Lower leg skin (tissue), 4 donors: ENCODE results near the gene MTMR3. TPM values are rescaled to one million over a fixed set of nuclear protein-coding genes. Genes with fewer than 3 reads are reported as not detected.

Experiments used
- DNase-seq, 2 donors: peaks; one replicate each; pipeline ENCODE4 v3.0.0-alpha.2; 2019; ENCODE audit warnings: low spot score in 2 of 2
- H3K4me3 ChIP-seq: fragments of 200-600 bp; sonication (generic); 2 replicates; pipeline ENCODE4 v1.5.1; 2017; ENCODE audit warnings: mild to moderate bottlenecking, low read depth; ENCODE audit not compliant: poor library complexity, severe bottlenecking
- POLR2A ChIP-seq, 2 donors: fragments of 450-650 bp; IDR thresholded peaks; one replicate each; pipeline ENCODE4 v1.6.1; 2016 to 2017; ENCODE audit warnings: antibody characterized with exemption in 2 of 2, mild to moderate bottlenecking in 1 of 2, moderate library complexity in 1 of 2
- WGBS, 2 donors: methylation state at CpG; one replicate each; pipeline ENCODE4 v1.1.5; 2018; 5-methylcytosine and 5-hydroxymethylcytosine counted together
- intact Hi-C: fragments of 100-400 bp; cut with DNase I; formaldehyde crosslinking; loops from one replicate; pipeline ENCODE4 v1.15.0; 2023; ENCODE audit warnings: low total_unique reads
- total RNA-seq, 4 donors: library from RNA; depleted of rRNA; stranded (reverse); fragments of >200 nt; gene quantifications; one replicate each; pipeline ENCODE4 v1.1.0, GENCODE V29; 2016
- TF ChIP-seq, protein P1 (sequence below), 3 donors: fragments of 450-650 bp; IDR thresholded peaks; one replicate each; pipeline ENCODE4 v1.5.1; 2016; ENCODE audit warnings: antibody characterized with exemption in 3 of 3, mild to moderate bottlenecking in 3 of 3, moderate library complexity in 2 of 3

Gene MTMR3
- total RNA-seq, 4 donors from 2014 or later = 51.4 to 70.5 (median 62.6) TPM

GRCh38 chr22:30044881-30045493, 162.0 kb downstream of the MTMR3 start:
- TF ChIP-seq, protein P1, sequence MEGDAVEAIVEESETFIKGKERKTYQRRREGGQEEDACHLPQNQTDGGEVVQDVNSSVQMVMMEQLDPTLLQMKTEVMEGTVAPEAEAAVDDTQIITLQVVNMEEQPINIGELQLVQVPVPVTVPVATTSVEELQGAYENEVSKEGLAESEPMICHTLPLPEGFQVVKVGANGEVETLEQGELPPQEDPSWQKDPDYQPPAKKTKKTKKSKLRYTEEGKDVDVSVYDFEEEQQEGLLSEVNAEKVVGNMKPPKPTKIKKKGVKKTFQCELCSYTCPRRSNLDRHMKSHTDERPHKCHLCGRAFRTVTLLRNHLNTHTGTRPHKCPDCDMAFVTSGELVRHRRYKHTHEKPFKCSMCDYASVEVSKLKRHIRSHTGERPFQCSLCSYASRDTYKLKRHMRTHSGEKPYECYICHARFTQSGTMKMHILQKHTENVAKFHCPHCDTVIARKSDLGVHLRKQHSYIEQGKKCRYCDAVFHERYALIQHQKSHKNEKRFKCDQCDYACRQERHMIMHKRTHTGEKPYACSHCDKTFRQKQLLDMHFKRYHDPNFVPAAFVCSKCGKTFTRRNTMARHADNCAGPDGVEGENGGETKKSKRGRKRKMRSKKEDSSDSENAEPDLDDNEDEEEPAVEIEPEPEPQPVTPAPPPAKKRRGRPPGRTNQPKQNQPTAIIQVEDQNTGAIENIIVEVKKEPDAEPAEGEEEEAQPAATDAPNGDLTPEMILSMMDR (IDR thresholded peaks at IDR 0.05) = no peak
- no peak for TF ChIP-seq POLR2A (IDR thresholded peaks at IDR 0.05)
- intact Hi-C loops = no loop called here
- peak in 1 of 2 donors; percentile 31 for DNase-seq
- 60 to 63% methylated on average over 4 of the region's 4 CpGs for WGBS, 2 donors
- no peak overlapping the region for H3K4me3 ChIP-seq

GRCh38 chr22:30045494-30045887, 162.5 kb downstream of the MTMR3 start:
- WGBS, 2 donors = 84 to 93% methylated on average over 4 of the region's 4 CpGs
- DNase-seq = peak in 1 of 2 donors; percentile 62
- no peak overlapping the region for H3K4me3 ChIP-seq
- intact Hi-C loops = no loop called here
- TF ChIP-seq, protein P1 (IDR thresholded peaks at IDR 0.05) = no peak
- no peak for TF ChIP-seq POLR2A (IDR thresholded peaks at IDR 0.05)

DNA sequence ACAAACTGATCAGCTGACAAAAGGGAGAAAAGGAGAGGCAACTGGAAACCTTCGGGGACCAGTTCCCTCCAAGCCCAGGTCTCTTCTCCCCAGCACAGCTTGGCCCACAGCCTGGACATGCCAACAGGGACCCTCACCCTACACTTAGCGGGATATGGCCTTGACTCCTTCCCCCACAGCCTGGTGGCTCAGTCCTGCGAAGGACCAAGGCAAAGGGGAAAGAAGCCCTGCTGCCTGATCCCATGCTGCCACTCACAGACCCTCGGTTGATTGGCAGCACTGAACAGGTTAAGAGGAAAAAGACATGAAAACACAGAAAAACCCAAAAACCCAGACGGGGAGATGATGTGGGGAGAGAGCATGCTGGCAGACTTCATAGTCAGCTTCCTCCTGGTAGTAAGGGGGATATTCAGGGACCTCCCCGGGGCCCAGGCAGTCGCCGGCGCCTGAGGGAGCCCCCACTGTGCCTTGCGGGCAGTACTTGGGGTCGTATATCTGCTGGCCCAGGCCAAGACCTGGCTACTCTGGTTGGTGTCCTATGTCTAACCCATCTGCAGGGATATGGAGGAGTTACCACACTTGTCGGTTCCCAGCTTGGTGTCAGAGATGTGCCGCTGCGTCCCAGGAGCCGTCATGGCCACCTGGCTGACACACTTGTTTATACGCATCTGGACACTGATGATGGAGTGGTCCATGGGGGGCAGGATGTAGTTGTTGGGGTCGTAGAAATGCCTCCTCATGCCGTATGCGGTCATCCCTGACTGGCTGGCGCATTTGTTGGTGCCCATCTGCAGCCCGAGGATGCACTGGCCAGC, 163.1 kb downstream of the MTMR3 start:
- H3K4me3 ChIP-seq = no peak overlapping the region
- WGBS, 2 donors = 93 to 95% methylated on average over 21 of the region's 21 CpGs
- DNase-seq = peak in 1 of 2 donors; percentile 81
- intact Hi-C loops = no loop called here
- TF ChIP-seq, protein P1 (IDR thresholded peaks at IDR 0.05) = no peak
- TF ChIP-seq POLR2A (IDR thresholded peaks at IDR 0.05) = no peak

- intact Hi-C loops = no loop called here
- WGBS, 2 donors = 96 to 97% methylated on average over 12 to 15 of the region's 15 CpGs
- TF ChIP-seq, protein P1 (IDR thresholded peaks at IDR 0.05) = no peak
- no peak for TF ChIP-seq POLR2A (IDR thresholded peaks at IDR 0.05)
- peak in 1 of 2 donors; percentile 77 for DNase-seq
- no peak overlapping the region for H3K4me3 ChIP-seq
Measured at GRCh38 chr22:30046716-30047363, 163.9 kb downstream of the MTMR3 start.

GRCh38 chr22:30047364-30047738, 164.4 kb downstream of the MTMR3 start:
- peak in 1 of 2 donors; percentile 45 for DNase-seq
- no peak overlapping the region for H3K4me3 ChIP-seq
- intact Hi-C loops = no loop called here
- WGBS, 2 donors = 65 to 70% methylated on average over 3 of the region's 3 CpGs
- TF ChIP-seq, protein P1 (IDR thresholded peaks at IDR 0.05) = no peak
- no peak for TF ChIP-seq POLR2A (IDR thresholded peaks at IDR 0.05)
